ENCODE results near the gene ATP2C2.
A peak's percentile ranks its signal among the peaks of the same experiment; 100 is the strongest.

The ATP2C2 gene

GRCh38 chr16:84507011-84507982 lies 139.0 kb downstream of the ATP2C2 start:
- H3K4me3 ChIP-seq (ENCODE audit: low read depth, low read length): no peak overlapping the region
- TF ChIP-seq MAX (IDR thresholded peaks at IDR 0.05; ENCODE audit: low read depth, low read length): no peak
- TF ChIP-seq POLR2A (IDR thresholded peaks at IDR 0.05; ENCODE audit: extremely low read depth, insufficient read length): no peak
- TF ChIP-seq MYC (IDR thresholded peaks at IDR 0.05; ENCODE audit: low read depth, low read length): no peak
- TF ChIP-seq, protein P1, sequence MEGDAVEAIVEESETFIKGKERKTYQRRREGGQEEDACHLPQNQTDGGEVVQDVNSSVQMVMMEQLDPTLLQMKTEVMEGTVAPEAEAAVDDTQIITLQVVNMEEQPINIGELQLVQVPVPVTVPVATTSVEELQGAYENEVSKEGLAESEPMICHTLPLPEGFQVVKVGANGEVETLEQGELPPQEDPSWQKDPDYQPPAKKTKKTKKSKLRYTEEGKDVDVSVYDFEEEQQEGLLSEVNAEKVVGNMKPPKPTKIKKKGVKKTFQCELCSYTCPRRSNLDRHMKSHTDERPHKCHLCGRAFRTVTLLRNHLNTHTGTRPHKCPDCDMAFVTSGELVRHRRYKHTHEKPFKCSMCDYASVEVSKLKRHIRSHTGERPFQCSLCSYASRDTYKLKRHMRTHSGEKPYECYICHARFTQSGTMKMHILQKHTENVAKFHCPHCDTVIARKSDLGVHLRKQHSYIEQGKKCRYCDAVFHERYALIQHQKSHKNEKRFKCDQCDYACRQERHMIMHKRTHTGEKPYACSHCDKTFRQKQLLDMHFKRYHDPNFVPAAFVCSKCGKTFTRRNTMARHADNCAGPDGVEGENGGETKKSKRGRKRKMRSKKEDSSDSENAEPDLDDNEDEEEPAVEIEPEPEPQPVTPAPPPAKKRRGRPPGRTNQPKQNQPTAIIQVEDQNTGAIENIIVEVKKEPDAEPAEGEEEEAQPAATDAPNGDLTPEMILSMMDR (IDR thresholded peaks at IDR 0.05; ENCODE audit: low read depth, low read length): no peak
- DNase-seq (ENCODE audit: low read depth): no peak

GRCh38 chr16:84508502-84508901 lies 140.2 kb downstream of the ATP2C2 start:
- H3K4me3 ChIP-seq (ENCODE audit: low read depth, low read length): no peak overlapping the region
- no peak for DNase-seq (ENCODE audit: low read depth)
- TF ChIP-seq POLR2A (IDR thresholded peaks at IDR 0.05; ENCODE audit: extremely low read depth, insufficient read length) (no peak), MAX (IDR thresholded peaks at IDR 0.05; ENCODE audit: low read depth, low read length) (no peak), MYC (IDR thresholded peaks at IDR 0.05; ENCODE audit: low read depth, low read length) (no peak)
- TF ChIP-seq, protein P1 (IDR thresholded peaks at IDR 0.05; ENCODE audit: low read depth, low read length): no peak

- TF ChIP-seq MAX (IDR thresholded peaks at IDR 0.05; ENCODE audit: low read depth, low read length) (no peak), MYC (IDR thresholded peaks at IDR 0.05; ENCODE audit: low read depth, low read length) (no peak), POLR2A (IDR thresholded peaks at IDR 0.05; ENCODE audit: extremely low read depth, insufficient read length) (no peak)
- TF ChIP-seq, protein P1 (IDR thresholded peaks at IDR 0.05; ENCODE audit: low read depth, low read length): no peak
- DNase-seq (ENCODE audit: low read depth): no peak
- H3K4me3 ChIP-seq (ENCODE audit: low read depth, low read length): no peak overlapping the region
These were observed 141.0 kb downstream of the ATP2C2 start for GRCh38 chr16:84509032-84509950.

GRCh38 chr16:84511180-84511800 lies 143.0 kb downstream of the ATP2C2 start:
- TF ChIP-seq, protein P1 (IDR thresholded peaks at IDR 0.05; ENCODE audit: low read depth, low read length): peak; percentile 93
- peak; percentile 42; the same call in 1 of the 2 replicates for TF ChIP-seq MAX (IDR thresholded peaks at IDR 0.05; ENCODE audit: low read depth, low read length)
- no peak for TF ChIP-seq POLR2A (IDR thresholded peaks at IDR 0.05; ENCODE audit: extremely low read depth, insufficient read length)
- 0 out of 2 replicates have a peak, but pooled peaks have one; percentile 7 for TF ChIP-seq MYC (IDR thresholded peaks at IDR 0.05; ENCODE audit: low read depth, low read length)
- peak; percentile 87 for DNase-seq (ENCODE audit: low read depth)
- no peak overlapping the region for H3K4me3 ChIP-seq (ENCODE audit: low read depth, low read length)

- DNase-seq (ENCODE audit: low read depth): no peak
- TF ChIP-seq MYC (IDR thresholded peaks at IDR 0.05; ENCODE audit: low read depth, low read length) (no peak), MAX (IDR thresholded peaks at IDR 0.05; ENCODE audit: low read depth, low read length) (no peak), POLR2A (IDR thresholded peaks at IDR 0.05; ENCODE audit: extremely low read depth, insufficient read length) (no peak)
- TF ChIP-seq, protein P1 (IDR thresholded peaks at IDR 0.05; ENCODE audit: low read depth, low read length): no peak
- no peak overlapping the region for H3K4me3 ChIP-seq (ENCODE audit: low read depth, low read length)
These were observed 143.5 kb downstream of the ATP2C2 start for GRCh38 chr16:84511831-84512230.
